GM18870 (cell line): ENCODE measurements around the gene BRAP.
"Not testable (repeated sequence)": the region's sequence is repeated elsewhere in the genome, so short reads cannot be mapped to it uniquely, and the experiment has no call there.

Source experiments
- ATAC-seq: cut with Tn5 transposase; IDR thresholded peaks from one replicate; pipeline ENCODE4 v1.9.1; 2021; ENCODE audit warnings: moderate library complexity; ENCODE audit not compliant: unreplicated experiment

Gene BRAP, protein sequence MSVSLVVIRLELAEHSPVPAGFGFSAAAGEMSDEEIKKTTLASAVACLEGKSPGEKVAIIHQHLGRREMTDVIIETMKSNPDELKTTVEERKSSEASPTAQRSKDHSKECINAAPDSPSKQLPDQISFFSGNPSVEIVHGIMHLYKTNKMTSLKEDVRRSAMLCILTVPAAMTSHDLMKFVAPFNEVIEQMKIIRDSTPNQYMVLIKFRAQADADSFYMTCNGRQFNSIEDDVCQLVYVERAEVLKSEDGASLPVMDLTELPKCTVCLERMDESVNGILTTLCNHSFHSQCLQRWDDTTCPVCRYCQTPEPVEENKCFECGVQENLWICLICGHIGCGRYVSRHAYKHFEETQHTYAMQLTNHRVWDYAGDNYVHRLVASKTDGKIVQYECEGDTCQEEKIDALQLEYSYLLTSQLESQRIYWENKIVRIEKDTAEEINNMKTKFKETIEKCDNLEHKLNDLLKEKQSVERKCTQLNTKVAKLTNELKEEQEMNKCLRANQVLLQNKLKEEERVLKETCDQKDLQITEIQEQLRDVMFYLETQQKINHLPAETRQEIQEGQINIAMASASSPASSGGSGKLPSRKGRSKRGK

DNA sequence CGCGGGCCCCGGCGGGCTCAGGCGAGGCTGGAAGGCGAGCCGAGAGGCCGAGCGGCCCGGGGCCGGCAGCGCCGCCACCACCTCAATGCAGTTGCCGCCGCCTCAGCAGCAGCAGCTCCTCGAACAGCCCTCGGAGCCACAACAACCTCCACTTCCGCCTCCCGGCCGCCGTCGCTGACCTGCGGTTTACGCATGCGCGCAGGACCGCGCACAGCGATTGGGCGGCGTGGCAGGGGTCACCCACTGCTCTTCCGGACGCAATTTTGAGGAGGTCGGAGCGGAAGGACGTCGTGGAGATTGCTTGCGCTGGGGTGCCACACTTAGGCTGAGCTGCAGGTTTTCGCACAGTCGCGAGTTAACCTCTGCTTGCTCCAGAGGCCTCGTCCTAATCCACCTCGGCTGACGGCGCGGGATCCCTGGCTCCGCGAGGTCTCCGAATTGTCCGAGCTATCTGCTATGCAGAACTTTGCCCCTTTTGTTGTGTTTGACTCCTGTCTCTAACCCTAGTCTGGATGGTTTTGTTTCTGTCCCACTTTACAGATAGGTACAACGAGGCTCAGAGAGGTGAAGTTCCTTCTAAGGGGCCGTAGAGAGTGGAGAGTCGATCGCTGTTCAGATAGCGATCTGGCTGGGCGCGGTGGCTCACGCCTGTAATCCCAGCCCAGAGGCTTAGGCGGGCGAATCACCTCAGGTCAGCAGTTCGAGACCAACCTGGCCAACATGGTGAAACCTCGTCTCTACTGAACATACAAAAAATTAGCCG is at the start of gene BRAP, which contains the start of gene ACAD10:
TSS of gene BRAP (minus strand) at position 146 of the 763 bp plus-strand sequence. CDS start 164 bp downstream, outside the sequence.
TSS of gene ACAD10 (plus strand) at position 243 of the 763 bp plus-strand sequence. CDS start 6,657 bp downstream, outside the sequence.
- peak; percentile 84 for ATAC-seq

DNA sequence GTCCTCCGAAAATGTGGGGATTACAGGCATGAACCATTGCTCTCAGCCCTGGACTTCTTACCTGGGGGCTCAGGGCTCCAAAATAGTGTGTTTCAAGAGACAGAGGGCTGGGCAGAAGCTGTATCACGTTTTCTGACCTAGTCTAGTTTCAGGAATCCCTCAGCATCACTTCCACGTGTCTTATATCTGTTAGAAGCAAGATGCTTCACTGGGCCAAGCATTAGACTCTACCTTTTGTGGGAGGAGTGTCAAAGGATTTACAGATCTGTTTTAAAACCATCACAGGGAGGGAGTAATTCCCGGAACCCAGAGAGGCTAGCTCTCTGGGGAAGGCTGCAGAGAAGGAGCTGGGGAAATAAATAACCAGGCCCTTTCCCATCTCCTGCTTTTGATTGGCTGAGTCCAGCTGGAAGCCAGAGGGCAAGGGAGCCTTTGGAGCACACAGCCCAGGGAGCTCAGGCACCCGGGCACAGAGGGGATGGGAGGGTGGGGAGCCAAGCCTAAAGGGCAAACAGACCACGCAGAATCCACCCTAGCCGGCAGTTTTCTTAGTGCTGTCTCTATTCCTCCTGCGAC is 47.7 kb upstream of the BRAP start:
- ATAC-seq: no peak

DNA sequence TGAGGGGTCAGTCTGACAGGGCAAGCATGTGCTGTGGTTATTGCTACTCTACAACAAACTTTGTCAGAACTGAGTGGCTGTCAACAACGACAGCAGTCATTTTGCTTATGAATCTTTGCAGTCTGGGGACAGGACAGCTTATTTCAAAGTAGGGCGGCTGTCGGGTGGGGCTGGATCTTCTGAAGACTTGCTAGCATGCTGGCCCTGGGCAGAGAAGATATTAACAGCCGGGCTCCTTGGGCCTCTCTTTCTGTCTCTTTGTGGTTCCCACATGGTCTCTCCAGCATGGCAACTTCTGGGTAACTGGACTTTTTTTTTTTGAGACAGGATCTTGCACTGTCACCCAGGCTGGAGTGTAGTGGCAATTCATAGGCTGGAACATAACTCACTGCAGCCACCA is 47.0 kb upstream of the BRAP start:
- no peak for ATAC-seq

DNA sequence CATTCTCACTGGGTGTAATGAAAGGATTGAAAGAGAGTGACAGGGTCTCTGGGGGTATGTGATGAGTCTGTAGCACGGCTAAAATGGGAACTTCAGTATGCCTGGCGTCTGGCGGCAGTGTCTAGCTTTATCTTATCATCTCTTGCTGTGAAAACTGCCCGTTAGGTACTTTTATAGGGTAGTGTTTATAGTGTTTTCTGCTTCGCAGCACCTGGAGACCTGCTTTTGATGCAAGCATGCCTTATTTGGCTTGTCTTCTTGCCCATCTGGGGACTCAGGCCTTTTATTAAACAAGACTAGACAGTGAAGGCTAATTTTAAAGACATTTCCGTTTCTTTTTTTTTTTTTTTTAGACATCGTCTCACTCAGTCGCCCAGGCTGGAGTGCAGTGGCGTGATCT is 44.7 kb upstream of the BRAP start:
- ATAC-seq: no peak

DNA sequence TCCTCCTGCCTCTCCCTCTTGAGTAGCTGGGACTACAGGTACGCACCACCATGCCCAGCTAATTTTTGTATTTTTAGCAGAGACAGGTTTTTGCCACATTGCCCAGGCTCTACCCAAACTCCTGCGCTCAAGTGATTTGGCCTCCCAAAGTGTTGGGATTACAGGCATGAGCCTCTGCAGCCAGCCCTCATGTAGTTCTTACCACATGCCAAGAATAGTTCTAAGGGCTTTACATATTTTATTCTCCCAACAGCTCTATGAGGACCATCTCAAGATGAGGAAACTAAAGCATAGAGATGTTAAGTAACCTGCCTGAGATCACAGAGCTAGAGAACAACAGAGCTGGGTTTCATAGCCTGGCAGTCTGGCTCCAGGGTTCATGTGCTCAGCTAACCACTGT is 43.0 kb upstream of the BRAP start:
- no peak for ATAC-seq

DNA sequence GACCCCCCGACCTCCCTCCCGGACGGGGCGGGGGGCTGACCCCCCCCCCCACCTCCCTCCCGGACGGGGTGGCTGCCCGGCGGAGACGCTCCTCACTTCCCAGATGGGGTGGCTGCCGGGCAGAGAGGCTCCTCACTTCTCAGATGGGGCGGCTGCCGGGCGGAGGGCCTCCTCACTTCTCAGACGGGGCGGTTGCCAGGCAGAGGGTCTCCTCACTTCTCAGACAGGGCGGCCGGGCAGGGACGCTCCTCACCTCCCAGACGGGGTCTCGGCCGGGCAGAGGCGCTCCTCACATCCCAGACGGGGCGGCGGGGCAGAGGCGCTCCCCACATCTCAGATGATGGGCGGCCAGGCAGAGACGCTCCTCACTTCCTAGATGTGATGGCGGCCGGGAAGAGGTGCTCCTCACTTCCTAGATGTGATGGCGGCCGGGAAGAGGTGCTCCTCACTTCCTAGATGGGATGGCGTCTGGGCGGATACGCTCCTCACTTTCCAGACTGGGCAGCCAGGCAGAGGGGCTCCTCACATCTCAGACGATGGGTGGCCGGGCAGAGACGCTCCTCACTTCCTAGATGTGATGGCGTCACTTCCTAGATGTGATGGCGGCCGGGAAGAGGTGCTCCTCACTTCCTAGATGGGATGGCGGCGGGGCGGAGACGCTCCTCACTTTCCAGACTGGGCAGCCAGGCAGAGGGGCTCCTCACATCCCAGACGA is 38.0 kb upstream of the BRAP start:
- not testable (repeated sequence) for ATAC-seq

DNA sequence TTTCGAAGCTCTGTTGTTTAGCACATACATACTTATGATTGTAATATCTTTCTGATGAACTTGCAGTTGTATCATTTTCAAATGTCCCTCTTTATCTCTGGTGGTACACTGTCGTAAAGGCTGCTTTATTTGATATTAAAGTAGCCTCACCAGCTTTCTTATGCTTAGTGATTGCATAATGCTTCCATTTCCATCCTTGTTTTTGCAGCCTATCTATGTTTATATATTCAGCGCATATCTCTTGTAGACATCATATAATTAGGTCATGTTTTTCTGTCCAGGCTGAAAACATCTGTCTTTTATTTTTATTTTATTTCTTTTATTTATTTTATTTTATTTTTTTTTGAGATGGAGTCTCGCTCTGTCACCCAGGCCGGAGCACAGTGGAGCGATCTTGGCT is 34.7 kb upstream of the BRAP start:
- ATAC-seq: no peak

DNA sequence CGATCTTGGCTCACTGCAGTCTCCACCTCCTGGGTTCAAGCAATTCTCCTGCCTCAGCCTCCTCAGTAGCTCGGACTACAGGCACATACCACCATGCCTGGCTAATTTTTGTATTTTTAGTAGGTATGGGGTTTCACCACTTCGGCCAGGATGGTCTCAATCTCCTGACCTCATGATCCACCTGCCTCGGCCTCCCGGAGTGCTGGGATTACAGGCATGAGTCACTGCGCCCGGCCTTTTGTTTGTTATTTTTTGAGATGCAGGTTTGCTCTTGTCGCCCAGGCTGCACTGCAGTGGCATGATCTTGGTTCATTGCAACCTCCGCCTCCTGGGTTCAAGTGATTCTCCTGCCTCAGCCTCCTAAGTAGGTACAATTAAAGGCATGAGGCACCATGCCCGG is 33.6 kb upstream of the BRAP start:
- ATAC-seq: not testable (repeated sequence)

DNA sequence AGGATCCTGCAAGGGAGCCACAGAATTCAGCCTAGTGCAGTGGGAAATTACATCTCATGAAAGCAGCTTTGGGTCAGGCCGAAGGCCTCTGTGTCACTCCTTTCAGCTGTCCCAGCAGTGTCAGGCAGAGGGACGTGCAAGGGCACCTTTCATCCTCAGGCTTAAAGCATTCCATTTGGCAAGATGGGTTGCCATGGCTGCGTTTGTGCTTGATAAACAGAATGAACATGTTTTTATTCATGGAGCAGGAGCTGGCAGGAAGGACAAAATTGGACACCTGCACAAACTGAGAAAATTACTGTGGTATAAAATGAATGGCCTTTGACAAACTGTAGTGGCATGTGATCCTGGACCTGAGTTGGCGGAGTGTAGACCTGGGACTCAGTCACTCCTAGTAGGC is 29.5 kb upstream of the BRAP start:
- no peak for ATAC-seq

DNA sequence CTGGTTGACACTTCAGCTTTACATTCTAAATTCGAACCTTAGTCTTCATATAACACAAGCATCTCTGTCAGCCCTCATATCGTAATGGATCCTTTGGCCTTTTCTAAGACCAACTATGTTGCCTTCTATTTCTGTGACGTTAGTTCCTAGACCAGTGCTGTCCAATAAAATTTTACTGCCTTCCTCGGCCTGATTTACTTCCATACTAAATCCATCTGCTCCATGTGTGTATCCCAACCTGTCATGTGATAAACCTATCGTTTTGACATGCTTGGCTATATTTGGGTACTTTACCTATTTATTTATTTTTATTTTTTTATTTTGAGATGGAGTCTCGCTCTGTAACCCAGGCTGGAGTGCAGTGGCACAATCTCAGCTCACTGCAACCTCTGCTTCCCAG is 20.4 kb upstream of the BRAP start:
- no peak for ATAC-seq

DNA sequence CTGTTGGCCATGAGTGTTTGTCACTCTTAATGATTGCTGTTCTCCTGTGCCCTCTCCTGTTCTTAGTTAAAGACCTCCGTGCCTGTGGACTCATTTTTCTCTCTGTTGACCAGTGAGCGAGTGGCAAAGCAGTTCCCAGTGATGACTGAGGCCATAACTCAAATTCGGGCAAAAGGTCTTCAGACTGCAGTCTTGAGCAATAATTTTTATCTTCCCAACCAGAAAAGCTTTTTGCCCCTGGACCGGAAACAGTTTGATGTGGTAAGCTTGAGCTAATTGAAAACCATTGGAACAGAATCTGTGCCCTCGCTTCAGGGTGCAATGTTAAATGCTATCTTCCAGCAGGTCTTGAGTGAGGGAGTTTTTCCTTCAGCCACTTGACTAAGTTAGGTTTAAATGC is 19.9 kb upstream of the BRAP start:
- no peak for ATAC-seq

DNA sequence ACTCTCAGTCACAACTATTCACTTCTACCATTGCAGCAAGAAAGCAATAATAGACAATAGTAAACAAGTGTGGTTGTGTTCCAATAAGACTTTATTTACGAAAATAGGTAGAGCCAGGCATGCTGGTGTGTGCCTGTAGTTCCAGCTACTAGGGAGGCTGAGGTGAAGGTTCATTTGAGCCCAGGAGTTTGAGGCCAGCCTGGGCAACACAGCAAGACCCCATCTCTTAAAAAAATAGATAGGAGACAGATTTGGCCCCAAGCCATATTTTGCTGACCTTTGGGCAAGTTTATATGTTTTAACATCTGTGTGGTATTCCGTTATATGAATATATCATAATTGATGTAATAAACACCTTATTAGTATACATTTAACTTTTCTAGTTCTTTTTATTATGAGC is 14.2 kb upstream of the BRAP start:
- ATAC-seq: no peak

DNA sequence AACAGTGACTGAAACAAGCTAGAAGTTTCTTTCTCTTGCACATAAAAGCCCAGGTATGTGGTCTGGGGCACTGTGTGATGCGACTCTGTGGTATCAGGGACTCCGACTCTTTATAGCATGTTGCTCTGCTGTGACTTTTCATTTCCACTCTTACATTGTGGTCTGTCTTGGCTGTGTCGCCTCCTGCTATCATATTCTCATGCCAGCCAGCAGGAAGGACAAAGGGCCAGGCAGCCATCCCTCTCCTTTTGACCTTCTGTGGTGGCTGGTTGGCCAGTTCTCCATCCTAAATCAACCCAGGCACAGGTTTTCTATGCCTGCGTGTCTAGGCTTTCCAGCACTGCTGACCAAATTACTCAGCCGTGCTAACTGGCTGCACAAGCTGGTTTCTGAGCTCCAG is 8.1 kb upstream of the BRAP start:
- ATAC-seq: no peak

DNA sequence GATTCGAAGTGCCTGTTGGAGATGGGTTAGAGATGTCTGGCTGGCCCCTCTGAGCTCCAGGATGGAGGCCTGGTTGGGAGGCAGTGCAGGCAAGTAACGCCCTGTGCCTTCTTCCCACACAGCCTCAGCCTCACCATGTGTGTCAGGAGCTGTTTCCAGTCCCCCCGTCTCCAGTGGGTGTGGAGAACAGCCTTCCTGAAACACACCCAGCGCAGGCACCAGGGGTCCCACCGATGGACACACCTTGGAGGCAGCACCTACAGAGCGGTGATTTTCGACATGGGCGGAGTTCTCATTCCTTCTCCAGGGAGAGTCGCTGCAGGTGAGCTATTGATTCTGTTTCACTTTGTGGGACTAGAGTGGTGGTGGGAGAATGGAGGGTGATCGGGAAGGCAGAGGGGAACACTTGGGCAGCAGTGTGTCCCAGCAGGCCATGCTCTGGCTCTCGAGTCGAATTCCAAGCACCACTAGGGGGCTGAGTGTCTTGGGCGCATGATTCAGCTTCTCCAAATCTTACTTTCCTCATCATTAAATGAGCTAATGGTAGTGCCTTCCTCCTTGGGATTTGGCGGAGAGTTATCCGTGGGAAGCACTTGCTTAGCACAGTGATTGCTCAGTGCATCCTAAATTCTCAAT is 6.9 kb upstream of the BRAP start:
- ATAC-seq: no peak

DNA sequence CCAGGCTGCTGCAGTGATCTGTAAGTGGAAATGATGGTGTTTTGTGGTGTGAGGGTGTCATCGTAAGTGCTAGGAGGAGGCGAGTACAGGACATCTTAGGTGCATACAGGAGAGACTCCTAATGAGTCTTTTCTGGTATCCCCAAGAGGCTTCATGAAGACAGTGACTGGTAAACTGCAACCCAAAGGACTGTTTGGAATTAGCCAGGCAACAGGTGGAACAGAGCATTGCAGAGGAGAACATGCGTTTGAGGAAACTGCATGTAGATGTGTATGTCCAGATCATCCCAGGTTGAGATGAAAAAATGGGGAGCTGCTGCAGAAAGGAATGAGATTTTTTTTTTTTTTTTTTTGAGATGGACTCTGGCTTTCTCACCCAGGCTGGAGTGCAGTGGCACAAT is 5.5 kb upstream of the BRAP start:
- no peak for ATAC-seq

DNA sequence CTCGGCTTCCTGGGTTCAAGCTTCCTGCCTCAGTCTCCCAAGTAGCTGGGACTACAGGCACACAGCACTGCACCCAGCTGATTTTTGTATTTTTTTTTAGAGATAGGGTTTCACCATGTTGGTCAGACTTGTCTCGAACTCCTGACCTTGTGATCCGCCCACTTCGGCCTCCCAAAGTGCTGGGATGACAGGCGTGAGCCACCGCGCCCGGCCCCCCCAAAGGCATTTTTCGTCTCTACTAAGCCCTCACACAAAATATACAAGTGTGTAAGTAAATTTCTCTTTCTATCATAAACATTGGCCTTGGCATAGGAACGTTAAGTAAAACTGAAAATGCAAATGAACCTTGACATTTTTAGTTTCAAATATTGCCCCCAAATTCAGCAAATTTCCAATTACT is 2.2 kb upstream of the BRAP start:
- no peak for ATAC-seq

DNA sequence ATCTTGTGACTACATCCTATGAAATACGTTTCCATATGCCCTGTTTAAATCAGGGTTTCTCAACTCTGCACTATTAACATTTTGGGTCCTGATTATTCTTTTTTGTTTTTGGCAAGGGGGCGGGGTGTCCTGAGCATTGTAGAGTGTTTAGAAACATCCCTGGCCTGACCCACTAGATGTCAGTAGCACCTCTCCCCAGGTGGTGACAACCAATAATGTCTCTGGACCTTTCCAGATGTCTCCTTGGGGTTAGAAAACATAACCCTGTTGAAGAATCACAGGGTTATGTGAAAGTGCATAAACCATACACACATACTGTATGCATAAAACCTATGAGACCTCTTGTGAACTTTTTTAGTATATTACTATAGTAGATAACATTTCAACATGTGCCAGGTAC is 1.5 kb upstream of the BRAP start:
- ATAC-seq: no peak

DNA sequence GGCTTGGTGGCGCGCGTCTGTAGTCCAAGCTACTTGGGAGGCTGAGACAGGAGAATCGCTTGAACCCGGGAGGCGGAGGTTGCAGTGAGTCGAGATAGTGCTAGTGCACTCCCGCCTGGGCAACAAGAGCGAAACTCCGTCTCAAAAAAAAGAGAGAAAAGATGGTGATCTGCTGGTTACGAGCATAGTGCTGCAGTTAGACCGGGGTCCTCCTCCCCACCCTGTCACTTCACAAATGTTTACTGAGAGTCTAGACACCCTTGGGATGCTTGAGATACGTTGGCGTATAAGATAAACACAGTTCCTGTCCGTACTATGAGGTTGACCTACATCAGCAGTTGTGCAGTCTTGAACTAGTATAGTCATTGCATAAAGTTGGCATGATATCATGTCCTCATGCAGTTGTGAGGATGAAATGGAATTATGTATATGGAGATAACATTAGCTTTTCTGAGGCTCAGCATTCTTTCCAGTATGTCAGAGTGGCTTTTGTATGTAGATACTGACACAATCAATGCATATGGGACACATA is 884 bp upstream of the BRAP start:
- ATAC-seq: no peak

DNA sequence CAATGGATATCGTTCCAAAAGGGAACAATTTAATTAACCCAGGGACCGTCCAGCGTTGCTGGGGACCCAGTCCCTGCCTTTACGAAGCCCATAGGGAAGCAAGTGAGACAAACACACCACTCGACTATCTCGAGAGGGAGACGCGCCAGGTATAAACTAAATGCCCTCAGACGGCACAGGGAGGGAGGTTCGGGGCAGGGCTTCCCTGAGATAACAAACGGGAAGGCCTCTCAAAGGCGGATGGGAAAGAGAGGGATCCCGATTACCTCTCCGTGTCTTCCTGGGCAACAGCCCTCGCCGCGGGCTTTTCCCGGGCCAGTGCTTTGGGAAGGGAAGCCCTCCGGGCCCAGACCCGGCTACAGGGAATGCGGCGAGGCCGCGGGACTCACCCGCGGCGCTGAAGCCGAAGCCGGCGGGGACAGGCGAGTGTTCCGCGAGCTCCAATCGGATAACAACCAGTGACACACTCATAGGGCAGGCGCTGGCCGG is 390 bp downstream of the BRAP start:
- no peak for ATAC-seq
